Astrocyte (in vitro differentiated cells and primary cell): Measurements from ENCODE around the gene FOXJ3. TPM values are rescaled to one million over a fixed set of nuclear protein-coding genes. Genes with fewer than 3 reads are reported as not detected.

Source experiments
- DNase-seq: peaks from one replicate; pipeline ENCODE4 v3.0.0-alpha.2; 2010; ENCODE audit warnings: low read depth
- FAIRE-seq: peaks from 2 replicates; lab custom pipeline; 2011; peaks lifted over from hg19 to GRCh38; lab: Jason Lieb, UNC
- H2AFZ ChIP-seq: 2 replicates; pipeline ENCODE4 v1.6.0; 2012; ENCODE audit warnings: low read depth, low read length, inconsistent platforms
- H3K27ac ChIP-seq: 2 replicates; pipeline ENCODE4 v1.5.1; 2011; ENCODE audit warnings: low read depth, low read length, inconsistent platforms
- H3K27me3 ChIP-seq: 2 replicates; pipeline ENCODE4 v1.6.0; 2011; ENCODE audit warnings: low read length, inconsistent platforms; ENCODE audit not compliant: insufficient read depth
- H3K36me3 ChIP-seq: 2 replicates; pipeline ENCODE4 v1.5.1; 2011; ENCODE audit warnings: low read length, inconsistent platforms; ENCODE audit not compliant: insufficient read depth
- H3K4me1 ChIP-seq: 2 replicates; pipeline ENCODE4 v1.5.1; 2011; ENCODE audit warnings: low read length, inconsistent platforms; ENCODE audit not compliant: insufficient read depth
- H3K4me2 ChIP-seq: 2 replicates; pipeline ENCODE4 v1.6.0; 2012; ENCODE audit warnings: low read length, inconsistent platforms
- H3K4me3 ChIP-seq: 2 replicates; pipeline ENCODE4 v1.5.1; 2011; ENCODE audit warnings: low read depth, mild to moderate bottlenecking, low read length, inconsistent platforms; ENCODE audit not compliant: insufficient read depth
- H3K79me2 ChIP-seq: 2 replicates; pipeline ENCODE4 v1.6.0; 2012; ENCODE audit warnings: mild to moderate bottlenecking, low read length, inconsistent platforms; ENCODE audit not compliant: insufficient read depth
- H3K9ac ChIP-seq: 2 replicates; pipeline ENCODE4 v1.6.0; 2012; ENCODE audit warnings: mild to moderate bottlenecking, low read length, inconsistent platforms
- H3K9me3 ChIP-seq: 2 replicates; pipeline ENCODE4 v1.5.1; 2012; ENCODE audit warnings: low read depth, mild to moderate bottlenecking, low read length, inconsistent platforms; ENCODE audit not compliant: insufficient read depth
- H4K20me1 ChIP-seq: 2 replicates; pipeline ENCODE4 v1.6.0; 2012; ENCODE audit warnings: low read length, inconsistent platforms; ENCODE audit not compliant: insufficient read depth
- H3K27ac Mint-ChIP-seq: one replicate; pipeline ENCODE4 v1.8.0; 2021; ENCODE audit warnings: mild to moderate bottlenecking, mixed read lengths; ENCODE audit not compliant: unreplicated experiment
- H3K27me3 Mint-ChIP-seq: one replicate; pipeline ENCODE4 v1.8.0; 2021; ENCODE audit warnings: low read depth, mixed read lengths; ENCODE audit not compliant: unreplicated experiment
- H3K36me3 Mint-ChIP-seq: one replicate; pipeline ENCODE4 v1.8.0; 2021; ENCODE audit warnings: low read depth, mixed read lengths; ENCODE audit not compliant: unreplicated experiment
- H3K4me1 Mint-ChIP-seq: one replicate; pipeline ENCODE4 v1.8.0; 2021; ENCODE audit warnings: low read depth, mixed read lengths; ENCODE audit not compliant: unreplicated experiment
- H3K4me3 Mint-ChIP-seq: one replicate; pipeline ENCODE4 v1.8.0; 2021; ENCODE audit warnings: mild to moderate bottlenecking, moderate library complexity, mixed read lengths; ENCODE audit not compliant: unreplicated experiment
- H3K9me3 Mint-ChIP-seq: one replicate; pipeline ENCODE4 v1.8.0; 2021; ENCODE audit warnings: mild to moderate bottlenecking, mixed read lengths; ENCODE audit not compliant: unreplicated experiment
- CTCF ChIP-seq: IDR thresholded peaks from 2 replicates; pipeline ENCODE4 v1.5.1; 2011; ENCODE audit warnings: low read depth, mild to moderate bottlenecking, inconsistent platforms, low read length, moderate library complexity; ENCODE audit not compliant: insufficient read depth
- EZH2 ChIP-seq: IDR thresholded peaks from 2 replicates; pipeline ENCODE4 v1.6.1; 2012; ENCODE audit warnings: mild to moderate bottlenecking, low read length, inconsistent platforms; ENCODE audit not compliant: insufficient read depth
- total RNA-seq: library from RNA; stranded (reverse); gene quantifications from 2 replicates; pipeline ENCODE4 v1.2.1, GENCODE V29; 2021

Gene FOXJ3
- total RNA-seq, 1 donor from 2014 or later: 41.9 TPM

GRCh38 chr1:42298520-42298919 is 36.5 kb downstream of the FOXJ3 start:
- Histone ChIP-seq H4K20me1 (peaks cover 27% of the 10 kb centered on the region), H3K4me2 (no peak overlapping the region), H3K9me3 (no peaks in the 10 kb centered on the region), H3K27me3 (no peaks in the 10 kb centered on the region), H3K27ac (no peak overlapping the region), H3K79me2 (peaks cover 32% of the 10 kb centered on the region), H2AFZ (no peak overlapping the region), H3K9ac (no peak overlapping the region), H3K4me3 (no peak overlapping the region), H3K4me1 (no peaks in the 10 kb centered on the region), H3K36me3 (no peaks in the 10 kb centered on the region)
- FAIRE-seq (no peak), DNase-seq (no peak)
- no peak overlapping the region for H3K4me3 Mint-ChIP-seq
- H3K36me3 Mint-ChIP-seq: peaks cover 44% of the 10 kb centered on the region
- H3K27ac Mint-ChIP-seq: no peak overlapping the region
- no peaks in the 10 kb centered on the region for H3K4me1 Mint-ChIP-seq
- H3K9me3 Mint-ChIP-seq: peaks cover 6% of the 10 kb centered on the region
- TF ChIP-seq CTCF (no peak), EZH2 (no peak)
- no peaks in the 10 kb centered on the region for H3K27me3 Mint-ChIP-seq

GRCh38 chr1:42295816-42296215 is 39.2 kb downstream of the FOXJ3 start:
- Histone ChIP-seq H3K9ac (no peak overlapping the region), H3K4me1 (no peaks in the 10 kb centered on the region), H2AFZ (no peak overlapping the region), H3K27ac (no peak overlapping the region), H3K27me3 (no peaks in the 10 kb centered on the region), H3K4me2 (no peak overlapping the region), H3K9me3 (no peaks in the 10 kb centered on the region), H3K4me3 (no peak overlapping the region), H3K79me2 (peaks cover 34% of the 10 kb centered on the region), H3K36me3 (no peaks in the 10 kb centered on the region), H4K20me1 (peaks cover 29% of the 10 kb centered on the region)
- no peak overlapping the region for H3K4me3 Mint-ChIP-seq
- H3K4me1 Mint-ChIP-seq: no peaks in the 10 kb centered on the region
- peaks cover 7% of the 10 kb centered on the region for H3K9me3 Mint-ChIP-seq
- H3K27ac Mint-ChIP-seq: no peak overlapping the region
- peaks cover 43% of the 10 kb centered on the region for H3K36me3 Mint-ChIP-seq
- FAIRE-seq (no peak), DNase-seq (peak; percentile 42)
- no peaks in the 10 kb centered on the region for H3K27me3 Mint-ChIP-seq
- TF ChIP-seq EZH2 (no peak), CTCF (no peak)

- H3K27ac Mint-ChIP-seq: no peak overlapping the region
- peaks cover 52% of the 10 kb centered on the region for H4K20me1 ChIP-seq
These were observed 44.9 kb downstream of the FOXJ3 start for GRCh38 chr1:42290130-42290529.

More at GRCh38 chr1:42290130-42290529, 44.9 kb downstream of the FOXJ3 start:
- Histone ChIP-seq H3K9me3 (no peaks in the 10 kb centered on the region), H3K27me3 (no peaks in the 10 kb centered on the region), H3K9ac (no peak overlapping the region), H3K4me3 (no peak overlapping the region), H3K4me2 (no peak overlapping the region), H2AFZ (no peak overlapping the region), H3K79me2 (peaks cover 60% of the 10 kb centered on the region), H3K27ac (no peak overlapping the region), H3K36me3 (no peaks in the 10 kb centered on the region), H3K4me1 (no peaks in the 10 kb centered on the region)
- TF ChIP-seq EZH2 (no peak), CTCF (no peak)
- Mint-ChIP-seq H3K4me1 (peaks cover 7% of the 10 kb centered on the region), H3K4me3 (no peak overlapping the region), H3K27me3 (no peaks in the 10 kb centered on the region), H3K36me3 (peaks cover 16% of the 10 kb centered on the region), H3K9me3 (peaks cover 2% of the 10 kb centered on the region)
- no peak for FAIRE-seq
- DNase-seq: peak; percentile 10
